Ascending aorta (tissue), 2 donors: Measurements from ENCODE around the gene ATF3. TPM values are rescaled to one million over a fixed set of nuclear protein-coding genes. Genes with fewer than 3 reads are reported as not detected.

Source experiments
- DNase-seq, 2 donors: peaks; one replicate each; pipeline ENCODE4 v3.0.0-alpha.2; 2019; ENCODE audit warnings: low spot score in 2 of 2
- H3K27ac ChIP-seq, 2 donors: fragments of 200-600 bp; sonication (generic); one replicate each; pipeline ENCODE4 v1.5.1; 2016 to 2017; ENCODE audit warnings: mild to moderate bottlenecking in 1 of 2
- H3K27me3 ChIP-seq: fragments of 200-600 bp; sonication (generic); one replicate; pipeline ENCODE4 v1.5.1; 2017
- H3K36me3 ChIP-seq, 2 donors: fragments of 200-600 bp; sonication (generic); one replicate each; pipeline ENCODE4 v1.5.1; 2016
- H3K4me1 ChIP-seq, 2 donors: fragments of 200-600 bp; sonication (generic); one replicate each; pipeline ENCODE4 v1.5.1; 2016 to 2017; ENCODE audit warnings: mild to moderate bottlenecking in 1 of 2
- H3K4me3 ChIP-seq, 2 donors: fragments of 200-600 bp; sonication (generic); one replicate each; pipeline ENCODE4 v1.5.1; 2016 to 2017; ENCODE audit warnings: mild to moderate bottlenecking in 1 of 2
- H3K9me3 ChIP-seq, 2 donors: fragments of 200-600 bp; sonication (generic); one replicate each; pipeline ENCODE4 v1.5.1; 2016
- CTCF ChIP-seq, 3 experiments: fragments of 200-600 bp in 2 of 3; fragments of 450-650 bp in 1 of 3; sonication (generic) in 2 of 3; IDR thresholded peaks; one replicate each; pipeline ENCODE4 v1.5.1; 2016 to 2019; ENCODE audit warnings: antibody characterized with exemption in 3 of 3, mild to moderate bottlenecking in 1 of 3, moderate library complexity in 1 of 3
- intact Hi-C: fragments of 100-400 bp; cut with DNase I; formaldehyde crosslinking; loops from one replicate; pipeline ENCODE4 v1.15.1; 2023
- total RNA-seq: library from RNA; depleted of rRNA; stranded (reverse); fragments of >200 nt; gene quantifications from one replicate; pipeline ENCODE4 v1.1.0, GENCODE V29; 2016

Gene ATF3
- total RNA-seq, 1 donor from 2014 or later: 79.1 TPM

DNA sequence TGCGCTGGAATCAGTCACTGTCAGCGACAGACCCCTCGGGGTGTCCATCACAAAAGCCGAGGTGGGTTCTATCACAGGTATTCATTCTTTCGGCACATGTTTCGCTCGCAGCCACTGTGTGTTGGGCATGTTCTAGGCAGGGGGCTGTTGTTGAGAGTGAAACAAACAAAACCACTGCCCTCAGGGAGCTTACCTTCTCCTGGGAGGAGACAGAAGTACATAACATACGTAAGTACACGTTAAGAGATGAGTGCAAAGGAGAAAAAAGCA lies 6.6 kb downstream of the ATF3 start:
- H3K4me1 ChIP-seq: peaks cover 0 to 12% of the 10 kb centered on the region in 2 donors
- H3K9me3 ChIP-seq: no peaks in the 10 kb centered on the region
- H3K4me3 ChIP-seq: no peak overlapping the region
- intact Hi-C loops: no loop called here
- no peak for DNase-seq
- H3K36me3 ChIP-seq: peaks cover 49 to 54% of the 10 kb centered on the region in 2 donors
- H3K27me3 ChIP-seq: no peaks in the 10 kb centered on the region
- no peak for TF ChIP-seq CTCF (IDR thresholded peaks at IDR 0.05)
- no peak overlapping the region for H3K27ac ChIP-seq

- Histone ChIP-seq H3K4me1 (no peaks in the 10 kb centered on the region), H3K27ac (no peak overlapping the region), H3K4me3 (no peak overlapping the region), H3K9me3 (no peaks in the 10 kb centered on the region), H3K36me3 (peaks cover 57 to 68% of the 10 kb centered on the region in 2 donors), H3K27me3 (no peaks in the 10 kb centered on the region)
- intact Hi-C loops: no loop called here
- TF ChIP-seq CTCF (IDR thresholded peaks at IDR 0.05): no peak
- no peak for DNase-seq
These were observed 10.1 kb downstream of the ATF3 start for GRCh38 chr1:212618466-212619210.

DNA sequence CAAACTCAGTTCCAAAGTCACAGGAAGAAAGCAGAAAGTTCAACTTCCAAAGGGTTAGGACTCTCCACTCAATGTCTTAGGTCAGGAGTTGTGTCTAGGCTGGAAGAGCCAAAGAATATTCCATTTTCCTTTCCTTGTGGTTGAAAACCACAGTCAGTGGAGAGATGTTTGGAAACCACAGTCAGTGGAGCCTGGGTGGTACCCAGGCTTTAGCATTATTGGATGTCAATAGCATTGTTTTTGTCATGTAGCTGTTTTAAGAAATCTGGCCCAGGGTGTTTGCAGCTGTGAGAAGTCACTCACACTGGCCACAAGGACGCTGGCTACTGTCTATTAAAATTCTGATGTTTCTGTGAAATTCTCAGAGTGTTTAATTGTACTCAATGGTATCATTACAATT lies 11.7 kb downstream of the ATF3 start:
- H3K36me3 ChIP-seq: peaks cover 52 to 62% of the 10 kb centered on the region in 2 donors
- intact Hi-C loops: no loop called here

GRCh38 chr1:212621043-212621948 lies 12.7 kb downstream of the ATF3 start:
- no peaks in the 10 kb centered on the region for H3K27me3 ChIP-seq
- intact Hi-C loops: no loop called here
- H3K9me3 ChIP-seq: no peaks in the 10 kb centered on the region
- no peak for TF ChIP-seq CTCF (IDR thresholded peaks at IDR 0.05)
- no peaks in the 10 kb centered on the region for H3K4me1 ChIP-seq
- peaks cover 42 to 52% of the 10 kb centered on the region in 2 donors for H3K36me3 ChIP-seq
- no peak overlapping the region for H3K27ac ChIP-seq
- no peak overlapping the region for H3K4me3 ChIP-seq
- DNase-seq: no peak

More for the DNA sequence above, 11.7 kb downstream of the ATF3 start:
- H3K27ac ChIP-seq: no peak overlapping the region
- H3K9me3 ChIP-seq: no peaks in the 10 kb centered on the region
- H3K4me1 ChIP-seq: no peaks in the 10 kb centered on the region
- no peak for TF ChIP-seq CTCF (IDR thresholded peaks at IDR 0.05)
- no peak overlapping the region for H3K4me3 ChIP-seq
- no peak for DNase-seq
- H3K27me3 ChIP-seq: no peaks in the 10 kb centered on the region

DNA sequence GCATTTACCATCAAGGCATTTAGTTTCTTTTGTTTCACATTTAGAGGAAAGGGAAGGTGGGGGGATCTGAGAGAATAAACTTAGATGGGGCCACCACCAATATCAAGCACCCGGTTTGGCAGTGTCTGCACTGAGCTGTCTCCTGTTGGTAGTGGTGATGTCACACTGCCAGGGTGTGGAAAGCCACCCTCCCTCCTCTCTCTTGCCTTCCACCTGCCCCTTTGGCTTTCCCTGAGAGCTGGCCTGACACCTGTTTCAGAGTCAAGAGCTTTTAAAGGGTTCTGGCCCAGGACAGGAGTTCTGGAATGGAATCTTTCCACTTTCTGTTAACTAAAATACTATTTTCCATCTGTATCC lies 13.4 kb downstream of the ATF3 start:
- H3K4me3 ChIP-seq: no peak overlapping the region
- intact Hi-C loops: no loop called here
- H3K9me3 ChIP-seq: no peaks in the 10 kb centered on the region
- H3K27me3 ChIP-seq: no peaks in the 10 kb centered on the region
- H3K27ac ChIP-seq: no peak overlapping the region
- H3K36me3 ChIP-seq: peaks cover 36 to 45% of the 10 kb centered on the region in 2 donors
- no peak for TF ChIP-seq CTCF (IDR thresholded peaks at IDR 0.05)
- H3K4me1 ChIP-seq: no peaks in the 10 kb centered on the region
- DNase-seq: no peak
